ENCODE data around the gene OTOG.

- TF ChIP-seq SUZ12 (IDR thresholded peaks at IDR 0.05) (no peak), PKNOX1 (IDR thresholded peaks at IDR 0.05) (no peak), L3MBTL2 (conservative IDR thresholded peaks at IDR 0.05) (no peak), LEF1 (IDR thresholded peaks at IDR 0.05; ENCODE audit: borderline replicate concordance) (no peak), ARNT (IDR thresholded peaks at IDR 0.05) (no peak), BHLHE40 (IDR thresholded peaks at IDR 0.05; ENCODE audit: borderline replicate concordance) (no peak), TARDBP (IDR thresholded peaks at IDR 0.05) (no peak), ZNF384 (IDR thresholded peaks at IDR 0.05) (no peak), FOXA1 (IDR thresholded peaks at IDR 0.05) (no peak)
These were observed 9.0 kb upstream of the OTOG start for GRCh38 chr11:17538054-17538453.

Measured in HEK293T (cell line).